TTC549 (cell line): ENCODE data around the gene ADAMTS16.
"Not testable (repeated sequence)": the region's sequence is repeated elsewhere in the genome, so short reads cannot be mapped to it uniquely, and the experiment has no call there.

Source experiments
- FAIRE-seq: peaks from 2 replicates; lab custom pipeline; 2012; peaks lifted over from hg19 to GRCh38; lab: Jason Lieb, UNC

ADAMTS16 gene

DNA sequence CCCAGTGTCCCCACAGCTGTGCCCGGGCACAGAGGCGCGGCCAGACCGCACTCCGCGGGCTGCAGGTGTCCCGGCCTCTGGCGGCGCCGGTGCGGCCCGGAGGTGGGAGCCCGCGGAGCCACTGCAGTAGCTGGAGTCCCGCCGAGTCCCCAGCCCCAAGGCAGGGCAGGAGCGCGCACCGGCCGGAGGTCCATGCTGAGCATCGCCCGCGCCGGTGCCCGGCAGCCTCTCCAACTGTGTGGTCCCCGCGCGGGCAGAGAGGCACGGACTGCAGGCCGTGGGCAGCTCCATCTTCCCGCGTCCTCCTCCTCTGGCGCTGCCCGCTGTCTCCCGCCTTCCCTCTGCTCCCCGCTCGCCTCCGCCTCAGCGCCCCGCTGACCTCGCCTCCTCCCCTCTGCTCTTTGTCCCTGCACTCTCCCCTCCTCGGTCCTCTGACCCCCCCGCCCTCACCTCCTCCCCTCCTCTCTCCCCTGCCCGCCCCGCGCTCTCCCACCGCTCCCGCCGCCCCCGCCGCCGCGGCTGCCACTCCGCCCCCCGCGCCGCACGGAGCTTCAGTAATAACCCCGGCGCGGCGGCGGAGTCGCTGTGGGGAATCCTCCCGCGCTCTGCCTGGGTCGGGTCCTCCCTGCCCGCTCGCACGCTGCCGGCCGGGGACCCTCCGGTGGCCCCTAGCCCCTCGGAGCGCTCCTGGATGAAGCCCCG is at the start of gene ADAMTS16:
Gene ADAMTS16 (plus strand): TSS at position 554 of the 702 bp plus-strand sequence. CDS start 138 bp downstream, at position 692.
- no peak for FAIRE-seq

DNA sequence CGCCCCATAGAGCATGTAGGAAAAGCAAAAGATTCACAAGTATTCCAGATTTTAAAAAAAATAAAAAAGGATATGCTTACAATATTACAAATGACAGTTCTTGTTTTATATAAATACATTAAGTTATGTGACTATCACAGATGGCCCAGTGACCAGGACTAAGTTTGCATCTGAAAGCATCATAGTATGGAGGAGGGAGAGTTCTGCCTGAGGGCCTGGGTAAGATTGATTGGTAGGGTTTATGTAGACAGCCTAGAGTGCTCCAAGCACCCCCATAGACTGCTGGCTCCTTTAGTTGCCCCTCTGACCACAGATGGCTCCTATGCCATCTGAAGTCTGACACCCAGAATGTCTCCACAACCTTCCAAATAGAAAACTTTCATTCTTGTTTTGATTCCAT is 48.0 kb upstream of the ADAMTS16 start:
- no peak for FAIRE-seq

GRCh38 chr5:5100635-5101034 is 39.5 kb upstream of the ADAMTS16 start:
- FAIRE-seq: no peak

DNA sequence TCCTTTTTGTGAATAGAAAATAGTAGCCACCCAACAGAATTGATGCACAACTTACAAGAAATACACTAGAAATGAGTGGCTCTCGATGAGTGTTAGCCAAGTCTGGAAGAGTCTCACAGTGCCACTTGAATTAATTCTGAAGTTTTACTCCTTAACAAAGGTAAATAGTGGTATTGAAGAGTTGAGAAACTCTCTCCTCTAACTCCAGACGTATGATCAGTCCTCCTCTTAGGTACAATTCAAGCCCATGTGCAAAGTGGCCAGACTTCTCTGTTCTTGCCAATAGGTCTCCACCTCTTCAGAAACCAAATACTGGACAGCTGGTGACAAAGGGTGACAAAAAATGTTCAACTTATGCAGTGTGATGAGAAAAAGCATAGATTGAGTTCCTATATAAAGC is 38.5 kb upstream of the ADAMTS16 start:
- no peak for FAIRE-seq

GRCh38 chr5:5103245-5103644 is 36.9 kb upstream of the ADAMTS16 start:
- FAIRE-seq: no peak

DNA sequence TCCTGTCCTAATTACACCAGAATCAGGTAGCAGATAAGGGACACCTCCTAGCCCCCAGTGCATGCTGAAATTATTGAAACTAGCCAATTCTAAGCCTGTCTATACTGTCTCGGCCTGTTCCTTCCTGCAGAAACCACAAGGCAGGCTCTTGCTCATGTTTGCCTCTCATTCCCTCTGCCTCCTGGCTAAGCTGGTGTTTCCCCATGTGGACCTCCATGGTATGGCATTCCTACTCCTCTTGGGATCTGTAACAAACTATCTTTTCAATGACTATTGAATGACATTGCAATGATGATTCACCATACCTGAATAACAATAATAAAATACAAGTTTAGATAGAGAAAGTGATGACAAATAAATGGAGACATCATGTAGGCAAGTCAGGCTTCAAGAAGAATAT is 35.6 kb upstream of the ADAMTS16 start:
- FAIRE-seq: no peak

DNA sequence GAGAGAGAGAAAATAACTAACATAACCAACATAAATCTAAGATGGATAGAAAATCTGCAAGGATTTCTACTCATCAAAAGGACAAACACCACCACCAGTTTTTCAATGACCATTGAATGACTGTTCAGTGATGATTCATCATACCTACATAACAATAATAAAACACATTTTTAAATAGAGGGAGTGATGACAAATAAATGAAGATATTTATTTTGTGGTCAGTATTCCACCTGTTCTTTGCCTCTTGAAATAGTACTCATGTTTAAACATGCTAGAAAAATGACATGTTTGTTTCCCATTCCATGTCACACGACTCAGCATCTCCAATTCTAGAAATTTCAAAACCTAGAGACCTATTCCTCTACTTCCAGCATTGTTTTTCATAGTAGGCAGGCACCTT is 34.6 kb upstream of the ADAMTS16 start:
- FAIRE-seq: no peak

DNA sequence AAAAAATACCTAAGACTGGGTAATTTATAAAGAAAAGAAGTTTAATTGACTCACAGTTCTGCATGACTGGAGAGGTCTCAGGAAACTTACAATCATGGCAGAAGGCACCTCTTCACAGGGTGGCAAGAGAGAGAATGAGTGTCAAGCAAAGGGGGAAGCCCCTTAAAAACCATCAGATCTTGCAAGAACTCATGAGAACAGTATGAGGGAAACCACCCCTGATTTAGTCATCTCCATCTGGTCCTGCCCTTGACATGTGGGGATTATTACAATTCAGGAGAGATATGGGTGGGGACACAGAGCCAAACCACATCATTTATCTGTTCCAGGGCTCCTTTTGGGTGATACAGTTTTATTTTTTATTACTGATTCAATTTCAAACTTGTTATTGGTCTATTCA is 23.2 kb upstream of the ADAMTS16 start:
- no peak for FAIRE-seq

GRCh38 chr5:5122776-5123175 is 17.4 kb upstream of the ADAMTS16 start:
- FAIRE-seq: no peak

DNA sequence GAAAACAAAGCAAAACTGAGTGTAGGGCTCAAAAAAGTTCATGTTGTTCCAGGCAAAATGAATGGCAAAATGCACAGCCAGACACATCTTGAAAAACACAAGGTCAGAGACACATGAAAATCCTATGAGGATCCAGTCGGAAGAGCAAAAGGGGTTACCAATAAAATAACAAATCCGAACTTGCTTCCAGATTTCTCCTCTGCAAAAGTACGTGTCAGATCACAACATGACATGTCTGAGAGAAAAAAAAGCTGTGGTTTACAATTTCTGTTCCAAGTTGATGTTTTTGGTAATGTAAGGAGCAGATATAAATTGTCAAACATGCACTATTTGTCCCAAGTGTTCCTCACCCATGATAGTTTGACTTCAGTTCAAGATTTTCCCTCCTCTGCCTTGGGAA is 15.9 kb upstream of the ADAMTS16 start:
- no peak for FAIRE-seq

DNA sequence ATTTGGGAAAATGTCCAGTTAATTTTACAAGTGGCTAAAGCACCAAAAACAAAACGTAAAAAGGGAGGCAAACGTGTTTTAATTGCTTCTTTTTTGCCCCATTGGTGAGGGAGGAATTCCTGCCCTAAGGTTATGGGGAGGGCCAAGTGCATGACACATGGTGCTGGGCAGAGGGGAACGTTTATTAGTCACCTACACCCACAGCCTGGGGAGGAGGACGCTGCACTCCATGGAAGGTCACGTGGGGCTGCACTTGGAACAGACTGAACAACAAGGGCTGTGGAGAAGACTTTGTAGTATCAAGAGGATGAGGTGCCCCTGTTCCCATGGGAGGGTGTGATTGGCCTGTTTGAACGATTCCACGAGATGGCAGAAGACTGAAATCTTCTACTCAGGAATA is 13.7 kb upstream of the ADAMTS16 start:
- no peak for FAIRE-seq

- FAIRE-seq: no peak
Observed at GRCh38 chr5:5128766-5129165, 11.4 kb upstream of the ADAMTS16 start.

GRCh38 chr5:5132234-5132633 is 7.9 kb upstream of the ADAMTS16 start:
- FAIRE-seq: no peak

DNA sequence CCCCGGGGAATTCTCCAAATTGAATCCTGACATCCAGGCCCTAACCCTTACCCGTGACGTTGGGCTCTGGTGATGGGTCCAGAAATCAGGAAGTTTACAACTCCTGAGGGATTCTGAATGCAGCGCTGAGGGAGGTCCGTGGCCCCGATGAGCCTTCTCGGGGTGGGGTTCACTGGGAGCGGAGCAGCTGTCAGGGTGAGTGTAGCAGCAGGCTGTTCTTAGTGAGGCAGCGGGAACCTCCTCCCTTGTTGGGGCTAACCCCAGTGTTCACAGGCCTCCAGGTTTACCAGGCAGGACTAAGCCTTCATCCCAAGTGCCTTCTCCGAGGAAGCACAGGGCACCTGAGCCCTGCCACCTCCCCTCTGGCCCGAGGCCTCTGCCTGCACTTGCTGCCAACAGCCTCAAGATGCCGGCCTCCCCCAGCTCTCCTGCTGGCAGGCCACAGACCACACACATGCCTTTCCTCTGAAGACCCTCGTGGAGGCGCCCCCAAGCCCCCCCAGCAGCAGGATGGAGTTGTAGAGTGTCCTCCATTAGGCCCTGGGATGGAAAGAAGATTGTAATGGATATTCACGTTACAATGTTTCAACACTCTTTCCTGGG is 7.3 kb upstream of the ADAMTS16 start:
- no peak for FAIRE-seq

DNA sequence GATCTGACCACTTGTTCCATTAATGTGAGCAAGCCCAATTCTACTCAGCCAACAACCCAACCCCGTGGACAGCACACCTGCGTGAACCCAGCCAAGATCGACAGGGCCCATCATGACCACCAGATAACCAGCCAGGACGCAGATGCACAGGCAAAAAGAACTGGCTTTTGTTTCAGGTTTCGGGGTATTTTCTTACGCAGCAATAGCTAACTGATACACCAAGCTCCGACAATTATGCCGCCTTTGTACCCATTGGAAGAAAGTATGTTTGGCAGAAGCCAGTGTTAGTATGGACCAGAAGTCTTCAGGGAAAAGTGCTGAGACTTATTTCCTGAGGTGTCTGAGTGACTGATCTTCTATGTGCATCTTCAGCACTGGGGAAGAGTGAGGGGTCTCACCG is 6.0 kb upstream of the ADAMTS16 start:
- no peak for FAIRE-seq

DNA sequence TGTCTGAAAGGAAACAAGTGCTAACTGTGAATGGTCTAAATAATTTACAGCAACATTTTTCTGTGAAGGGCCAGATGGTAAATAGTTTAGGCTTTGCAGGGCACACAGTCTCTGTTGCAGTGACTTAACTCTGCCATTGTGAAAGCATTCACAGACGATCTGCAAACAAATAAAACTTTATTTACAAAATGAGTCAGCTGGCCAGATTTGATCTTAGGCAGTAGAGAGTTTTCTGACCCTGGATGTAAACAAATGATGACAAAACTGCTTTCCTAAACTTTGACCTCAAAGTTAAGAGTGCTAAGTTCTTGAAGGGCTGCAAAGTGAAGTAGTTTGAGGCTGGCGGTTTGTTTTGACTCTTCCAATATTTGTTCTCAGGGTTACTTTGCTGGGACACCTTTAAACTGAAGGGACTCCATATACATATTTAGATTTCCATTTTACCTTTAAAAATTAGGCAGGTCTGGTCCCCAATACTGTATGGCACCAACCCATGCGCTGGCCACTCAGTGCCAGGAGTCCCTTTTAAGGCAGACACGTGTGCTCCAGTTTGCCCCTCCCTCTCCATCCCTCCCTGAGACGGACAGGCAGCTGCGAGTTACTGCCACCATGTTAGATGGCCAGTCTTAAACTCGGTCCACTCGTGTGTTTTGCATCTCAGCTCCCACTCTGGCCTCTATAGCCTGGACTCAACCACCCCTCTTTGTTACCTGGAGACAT is 4.0 kb upstream of the ADAMTS16 start:
- FAIRE-seq: no peak

DNA sequence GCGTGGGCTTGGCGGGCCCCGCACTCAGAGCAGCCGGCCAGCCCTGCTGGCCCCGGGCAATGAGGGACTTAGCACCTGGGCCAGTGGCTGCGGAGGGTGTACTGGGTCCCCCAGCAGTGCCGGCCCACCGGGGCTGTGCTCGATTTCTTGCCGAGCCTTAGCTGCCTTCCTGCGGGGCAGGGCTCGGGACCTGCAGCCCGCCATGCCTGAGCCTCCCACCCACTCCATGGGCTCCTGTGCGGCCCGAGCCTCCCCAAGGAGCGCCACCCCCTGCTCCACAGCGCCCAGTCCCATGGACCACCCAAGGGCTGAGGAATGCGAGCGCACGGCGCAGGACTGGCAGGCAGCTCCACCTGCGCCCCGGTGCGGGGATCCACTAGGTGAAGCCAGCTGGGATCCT is 2.3 kb upstream of the ADAMTS16 start:
- FAIRE-seq: not testable (repeated sequence)

- FAIRE-seq: no peak
Observed at GRCh38 chr5:5139336-5139776, 774 bp upstream of the ADAMTS16 start.

- FAIRE-seq: no peak
Observed at GRCh38 chr5:5140479-5141338, 579 bp downstream of the ADAMTS16 start.

DNA sequence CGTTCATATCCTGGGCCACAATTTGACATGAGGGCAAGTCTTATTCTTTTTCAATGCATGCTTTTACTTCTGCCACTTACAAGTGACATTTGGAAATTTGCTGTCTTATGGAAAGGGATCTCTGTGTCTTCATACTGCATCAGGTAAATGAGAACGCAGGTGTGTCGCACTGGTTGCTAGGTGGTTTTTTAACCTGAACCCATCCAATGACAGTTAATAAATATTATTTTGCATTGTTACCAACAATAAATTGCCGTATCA is 1.1 kb downstream of the ADAMTS16 start:
- no peak for FAIRE-seq

DNA sequence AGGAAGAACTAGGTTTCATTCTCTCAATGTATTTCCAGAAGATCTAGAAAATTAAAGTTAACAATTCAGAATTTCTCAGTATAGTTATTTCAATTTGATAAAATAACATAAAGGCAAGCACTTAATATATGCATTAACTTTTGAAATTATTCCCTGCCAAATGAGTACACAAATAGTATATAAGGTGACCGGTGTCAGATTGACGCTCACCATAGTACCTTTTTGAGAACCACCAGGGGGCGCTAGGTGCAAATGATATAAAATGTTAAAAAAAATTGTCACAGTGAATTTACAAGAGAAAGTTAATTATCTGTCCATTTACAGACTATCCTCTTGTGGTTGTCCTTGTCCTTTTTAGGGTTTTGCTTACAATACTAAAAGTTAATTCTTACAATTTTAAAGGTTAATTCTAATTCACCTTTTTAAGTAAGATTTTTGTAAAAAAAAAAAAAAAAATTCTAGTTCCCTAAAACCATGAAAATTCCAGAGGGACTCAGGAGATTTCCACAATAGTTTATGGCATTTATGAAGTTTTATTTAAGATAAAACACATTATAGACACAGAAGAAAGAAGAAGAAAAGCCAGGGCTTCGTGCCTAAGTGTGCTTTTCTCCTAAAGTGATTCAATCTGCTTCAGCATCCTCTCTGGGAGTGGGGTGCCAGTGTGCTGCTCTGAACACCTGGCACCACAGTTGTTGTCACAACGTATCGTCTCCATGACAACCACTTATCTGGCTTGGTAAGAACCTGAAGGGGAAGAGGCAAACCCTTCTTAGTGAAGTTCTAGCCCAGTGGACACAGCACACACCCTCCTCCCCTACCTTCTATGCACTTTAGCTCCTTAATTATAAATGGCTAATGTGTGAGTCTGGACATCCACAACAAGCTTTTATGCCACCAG is 1.7 kb downstream of the ADAMTS16 start:
- FAIRE-seq: peak; percentile 49

- no peak for FAIRE-seq
Observed at GRCh38 chr5:5144441-5144840, 4.3 kb downstream of the ADAMTS16 start.
